ENCODE data around the gene RRP9. TPM values are rescaled to one million over a fixed set of nuclear protein-coding genes. Genes with fewer than 3 reads are reported as not detected.

The RRP9 gene
- total and polyA plus RNA-seq, 2 donors (not counting 3 experiments of a cell fraction or from before 2014, with no cell fraction given) = 26.0 to 30.1 TPM

- TF ChIP-seq EZH2 (IDR thresholded peaks at IDR 0.05; ENCODE audit: borderline replicate concordance, low read depth, low read length, severe bottlenecking) (no peak), POLR2AphosphoS5 (IDR thresholded peaks at IDR 0.05; ENCODE audit: insufficient read depth, low read depth, low read length) (no peak), MAX (IDR thresholded peaks at IDR 0.05; ENCODE audit: insufficient read depth, insufficient read length) (no peak), POLR2A (IDR thresholded peaks at IDR 0.05; ENCODE audit: low read depth, low read length) (no peak), FOS (IDR thresholded peaks at IDR 0.05; ENCODE audit: borderline replicate concordance, insufficient read depth, low read length) (no peak), MYC (IDR thresholded peaks at IDR 0.05; ENCODE audit: low read depth, low read length) (no peak), JUN (IDR thresholded peaks at IDR 0.05; ENCODE audit: borderline replicate concordance, insufficient read depth, insufficient read length, low read depth) (no peak), GATA2 (IDR thresholded peaks at IDR 0.05; ENCODE audit: insufficient read depth, insufficient read length, low read depth, low read length) (no peak)
- TF ChIP-seq, protein P1, sequence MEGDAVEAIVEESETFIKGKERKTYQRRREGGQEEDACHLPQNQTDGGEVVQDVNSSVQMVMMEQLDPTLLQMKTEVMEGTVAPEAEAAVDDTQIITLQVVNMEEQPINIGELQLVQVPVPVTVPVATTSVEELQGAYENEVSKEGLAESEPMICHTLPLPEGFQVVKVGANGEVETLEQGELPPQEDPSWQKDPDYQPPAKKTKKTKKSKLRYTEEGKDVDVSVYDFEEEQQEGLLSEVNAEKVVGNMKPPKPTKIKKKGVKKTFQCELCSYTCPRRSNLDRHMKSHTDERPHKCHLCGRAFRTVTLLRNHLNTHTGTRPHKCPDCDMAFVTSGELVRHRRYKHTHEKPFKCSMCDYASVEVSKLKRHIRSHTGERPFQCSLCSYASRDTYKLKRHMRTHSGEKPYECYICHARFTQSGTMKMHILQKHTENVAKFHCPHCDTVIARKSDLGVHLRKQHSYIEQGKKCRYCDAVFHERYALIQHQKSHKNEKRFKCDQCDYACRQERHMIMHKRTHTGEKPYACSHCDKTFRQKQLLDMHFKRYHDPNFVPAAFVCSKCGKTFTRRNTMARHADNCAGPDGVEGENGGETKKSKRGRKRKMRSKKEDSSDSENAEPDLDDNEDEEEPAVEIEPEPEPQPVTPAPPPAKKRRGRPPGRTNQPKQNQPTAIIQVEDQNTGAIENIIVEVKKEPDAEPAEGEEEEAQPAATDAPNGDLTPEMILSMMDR (IDR thresholded peaks at IDR 0.05; ENCODE audit: extremely low read depth in 1 of 2, insufficient read depth in 1 of 2, low read depth in 1 of 2, low read length in 2 of 2) = no peak
- Histone ChIP-seq H3K9me1 (replicated peaks; ENCODE audit: control insufficient read depth, extremely low read depth, insufficient read depth, low read length) (no peaks in the 10 kb centered on the region), H3K27me3 (ENCODE audit: control insufficient read depth in 2 of 2, insufficient read depth in 2 of 2, low read length in 2 of 2) (no peaks in the 10 kb centered on the region), H3K9ac (replicated peaks; ENCODE audit: extremely low read depth, insufficient read depth, low read length) (no peak overlapping the region), H3K4me1 (ENCODE audit: control insufficient read depth, extremely low read depth, insufficient read depth, low read length) (peaks cover 10% of the 10 kb centered on the region), H3K27ac (ENCODE audit: insufficient read depth, low read depth, low read length) (no peak overlapping the region), H3K79me2 (ENCODE audit: control insufficient read depth, insufficient read depth, low read length) (no peaks in the 10 kb centered on the region), H3K4me3 (replicated peaks in 1 of 3; ENCODE audit: insufficient read depth in 1 of 3, low read depth in 1 of 3, low read length in 3 of 3) (no peak overlapping the region), H4K20me1 (replicated peaks; ENCODE audit: control insufficient read depth, extremely low read depth, insufficient read depth, low read length) (no peaks in the 10 kb centered on the region), H3K36me3 (ENCODE audit: control insufficient read depth in 2 of 2, extremely low read depth in 1 of 2, insufficient read depth in 2 of 2, low read length in 2 of 2) (no peaks in the 10 kb centered on the region), H2AFZ (ENCODE audit: low read depth, low read length) (no peak overlapping the region), H3K4me2 (ENCODE audit: insufficient read depth, low read length) (no peak overlapping the region), H3K9me3 (replicated peaks; ENCODE audit: control insufficient read depth, insufficient read depth, low read length) (no peaks in the 10 kb centered on the region)
- intact Hi-C loops (cut with micrococcal nuclease) = no loop called here
- POLR2A ChIA-PET = interaction anchor here (0.9 kb wide), 1 partner anchor 14 kb away, joined by 3 read pairs; the partner anchor contains the start of gene ACY1
- BruUV-seq (replicated peaks) = no TSS peak
- FAIRE-seq (no peak), DNase-seq (ENCODE audit: low read depth, low spot score) (no peak)
- dilution Hi-C loops (cut with MboI; ENCODE audit: extremely low pct_ligation_motif_present, low sequenced_read_pairs) = no loop called here
- CTCF ChIA-PET = interaction anchor here (0.6 to 3.5 kb wide), 4 partner anchors 12 to 27 kb away, joined by 3 to 14 read pairs (median 11); partner anchors contain the start of genes ACY1, PARP3 and RRP9
Measured at GRCh38 chr3:51968883-51969678, 27.4 kb upstream of the RRP9 start.

All from endothelial cell of umbilical vein (primary cell).